H7 (cell line): ENCODE data around the gene IGSF8. TPM values are rescaled to one million over a fixed set of nuclear protein-coding genes. Genes with fewer than 3 reads are reported as not detected.
"Not testable (repeated sequence)": the region's sequence is repeated elsewhere in the genome, so short reads cannot be mapped to it uniquely, and the experiment has no call there.

Experiments
- DNase-seq: peaks from one replicate; pipeline ENCODE4 v3.0.0; 2012
- H3K27me3 ChIP-seq: 2 replicates; pipeline ENCODE4 v1.6.0; 2011; ENCODE audit warnings: mild to moderate bottlenecking, low read length; ENCODE audit not compliant: control insufficient read depth, insufficient read depth
- H3K36me3 ChIP-seq: replicated peaks from 2 replicates; pipeline ENCODE4 v1.5.1; 2011; ENCODE audit warnings: low read length; ENCODE audit not compliant: control insufficient read depth, insufficient read depth
- H3K4me3 ChIP-seq: 2 replicates; pipeline ENCODE4 v1.5.1; 2011; ENCODE audit warnings: low read depth, mild to moderate bottlenecking, control low read depth, low read length, moderate library complexity; ENCODE audit not compliant: insufficient read depth
- total RNA-seq: library from RNA; depleted of rRNA; stranded (reverse); fragments of >200 nt; shearing (Covaris generic); gene quantifications from 2 replicates; pipeline ENCODE4 v1.2.3, GENCODE V29; 2014

IGSF8 gene
- total RNA-seq, 1 experiment from 2014 or later = 89.5 TPM

DNA sequence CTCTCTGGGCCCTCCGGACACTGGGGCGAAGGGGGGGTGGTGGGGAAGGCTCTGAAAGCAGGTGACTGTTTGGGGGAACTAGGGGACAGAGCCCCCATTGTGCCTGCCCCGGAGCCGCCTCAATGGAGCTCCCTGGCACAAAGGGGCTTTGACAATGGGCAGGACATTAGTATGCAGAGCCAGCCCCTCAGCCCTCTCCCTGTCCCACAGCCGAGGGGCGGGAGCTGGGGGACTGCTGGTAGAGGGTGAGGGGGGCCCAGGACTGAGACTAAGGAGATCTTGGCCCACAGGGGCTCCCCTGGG, 36.2 kb downstream of the IGSF8 start:
- Histone ChIP-seq H3K27me3 (peaks cover 12% of the 10 kb centered on the region; the same call in 1 of the 2 replicates), H3K36me3 (no peaks in the 10 kb centered on the region), H3K4me3 (no peak overlapping the region)
- peak; percentile 72 for DNase-seq

DNA sequence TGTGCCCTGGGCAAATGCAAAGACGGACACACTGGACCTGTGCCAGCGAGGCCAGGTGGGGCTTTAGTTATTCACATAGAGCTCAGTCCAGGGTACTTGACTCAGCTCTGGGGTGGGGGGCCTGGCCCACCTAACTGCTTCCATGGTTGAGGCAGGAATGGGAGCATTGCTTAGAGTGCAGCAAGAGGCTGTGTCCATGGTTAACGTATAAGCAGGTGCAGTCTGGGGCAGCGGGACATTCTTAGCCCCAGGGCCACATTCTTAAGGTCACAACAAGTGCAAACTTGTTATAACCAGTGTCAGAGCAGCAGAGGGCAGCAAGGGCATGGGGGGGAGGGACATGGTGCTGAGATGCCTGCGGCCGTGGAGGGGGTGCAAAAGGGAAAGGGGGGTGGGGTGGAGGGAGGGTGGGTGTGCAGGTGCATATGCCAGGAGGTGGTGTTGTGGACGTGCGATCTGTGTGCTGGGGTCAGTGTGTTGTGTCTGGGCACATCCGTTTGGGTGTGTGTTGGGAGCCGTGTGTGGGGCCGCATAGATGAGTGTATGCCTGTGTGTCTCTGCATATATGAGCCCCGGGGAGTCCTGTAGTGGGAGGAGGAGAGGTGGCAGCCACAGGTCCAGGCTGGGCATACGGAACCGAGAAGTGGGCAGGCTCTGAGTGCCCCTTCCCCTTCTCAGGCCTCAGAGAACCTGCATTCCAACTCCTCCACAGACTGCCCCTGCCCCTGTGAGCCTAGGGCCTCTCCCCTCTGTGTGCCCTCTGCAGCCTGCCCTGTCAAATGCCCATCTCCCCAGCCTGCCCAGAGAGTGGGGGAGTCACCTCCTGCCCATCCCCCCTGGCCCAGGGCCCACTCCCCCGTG, 36.8 kb downstream of the IGSF8 start:
- H3K4me3 ChIP-seq = no peak overlapping the region
- no peaks in the 10 kb centered on the region for H3K36me3 ChIP-seq
- peaks cover 8% of the 10 kb centered on the region; the same call in 1 of the 2 replicates for H3K27me3 ChIP-seq
- DNase-seq = peak; percentile 80

DNA sequence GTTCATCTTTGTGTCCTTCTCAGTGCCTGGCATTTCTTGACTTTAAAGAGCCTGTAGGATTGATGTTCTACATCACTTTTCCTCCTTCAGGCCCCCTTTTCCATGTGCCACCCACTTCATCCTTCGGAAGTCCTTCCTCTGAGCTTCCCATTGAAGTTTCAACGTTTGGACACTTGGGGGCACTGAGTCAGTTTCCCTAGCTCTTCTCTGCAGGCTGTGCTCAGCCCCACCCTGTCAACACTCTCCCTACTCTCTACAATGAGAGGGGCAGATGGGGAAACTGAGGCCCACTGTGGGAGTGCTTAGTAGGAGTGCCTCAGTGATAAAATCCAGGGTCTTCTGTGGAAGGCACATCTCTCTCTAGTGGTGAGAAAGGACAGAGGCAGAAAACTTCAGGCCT, 40.3 kb downstream of the IGSF8 start:
- Histone ChIP-seq H3K27me3 (peaks cover 16% of the 10 kb centered on the region; the same call in 1 of the 2 replicates), H3K36me3 (no peaks in the 10 kb centered on the region), H3K4me3 (no peak overlapping the region)
- peak; percentile 53 for DNase-seq

DNA sequence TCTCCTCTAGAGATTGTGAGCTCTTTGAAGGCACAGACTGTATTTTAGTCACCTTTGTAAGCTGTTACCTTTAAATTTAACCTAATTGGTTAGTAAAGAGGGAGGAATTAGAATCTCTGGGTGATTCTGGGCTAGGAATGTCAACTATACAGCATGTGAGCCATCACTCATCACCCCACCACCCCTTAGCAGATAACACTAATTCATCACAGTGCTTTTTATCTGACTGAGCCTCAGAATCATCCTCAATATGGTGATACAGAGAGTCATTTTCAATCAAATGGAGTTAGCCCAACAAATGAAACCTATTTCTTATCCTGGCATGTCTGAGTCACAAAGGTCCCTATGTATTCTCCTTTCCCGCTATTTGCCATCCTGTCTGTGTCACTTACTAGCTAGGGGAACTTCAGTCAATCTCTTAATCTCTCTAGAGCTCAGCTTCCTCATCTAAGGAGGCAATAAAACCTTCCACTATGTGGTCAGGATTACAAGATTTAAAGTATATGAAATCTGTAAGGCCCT, 41.7 kb downstream of the IGSF8 start:
- Histone ChIP-seq H3K27me3 (peaks cover 22% of the 10 kb centered on the region; the same call in 1 of the 2 replicates), H3K4me3 (no peak overlapping the region), H3K36me3 (no peaks in the 10 kb centered on the region)
- DNase-seq = no peak

DNA sequence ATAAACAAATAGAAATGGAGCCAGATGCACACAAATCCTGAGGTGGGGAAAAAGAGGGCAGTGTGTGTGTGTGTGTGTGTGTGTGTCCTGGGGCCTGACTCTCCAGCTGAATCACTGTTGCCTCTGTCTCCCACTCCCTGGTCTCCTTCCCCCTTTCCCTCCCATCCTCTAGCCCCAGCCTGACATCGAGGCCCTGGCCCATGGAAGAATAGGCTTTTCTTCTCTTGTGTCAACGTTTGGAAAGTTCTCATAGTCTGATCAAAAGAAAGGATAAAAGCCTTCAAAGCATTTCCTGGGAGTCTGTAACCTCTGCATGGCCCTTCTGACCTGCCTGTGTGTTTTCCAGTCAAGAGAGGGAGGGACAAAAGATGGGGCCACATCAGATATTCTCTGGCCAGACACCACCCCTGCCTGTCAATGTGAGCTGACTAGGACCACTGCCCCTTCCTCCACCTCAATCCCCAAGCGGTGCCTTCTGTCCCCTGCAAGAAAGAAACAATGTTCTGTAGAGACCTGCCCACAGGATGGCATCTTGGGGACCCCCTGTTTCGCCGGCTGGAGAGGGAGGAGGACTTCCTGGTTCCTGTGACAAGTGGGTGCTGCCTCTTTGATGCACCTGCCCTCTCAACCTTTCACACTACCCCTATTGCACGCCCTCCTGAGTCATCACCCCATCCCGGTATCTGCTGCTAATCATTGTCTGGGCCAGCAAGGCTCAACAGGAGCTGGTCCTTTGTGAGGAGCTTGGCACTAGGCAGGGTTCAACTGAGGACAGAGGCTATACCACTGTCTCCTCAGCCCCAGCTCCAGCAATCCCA, 44.7 kb downstream of the IGSF8 start:
- Histone ChIP-seq H3K4me3 (no peak overlapping the region), H3K27me3 (peaks cover 20% of the 10 kb centered on the region; the same call in 1 of the 2 replicates), H3K36me3 (no peaks in the 10 kb centered on the region)
- DNase-seq = no peak

- no peaks in the 10 kb centered on the region for H3K36me3 ChIP-seq
- H3K4me3 ChIP-seq = no peak overlapping the region
- H3K27me3 ChIP-seq = peaks cover 20% of the 10 kb centered on the region; the same call in 1 of the 2 replicates
- no peak for DNase-seq
Measured at GRCh38 chr1:160052936-160053335, 45.5 kb downstream of the IGSF8 start.

- Histone ChIP-seq H3K36me3 (no peaks in the 10 kb centered on the region), H3K4me3 (no peak overlapping the region), H3K27me3 (peaks cover 26% of the 10 kb centered on the region; the same call in 1 of the 2 replicates)
- DNase-seq = no peak
Measured at GRCh38 chr1:160050619-160051018, 47.8 kb downstream of the IGSF8 start.

GRCh38 chr1:160050182-160050581, 48.2 kb downstream of the IGSF8 start:
- not testable (repeated sequence) for H3K4me3 ChIP-seq, H3K36me3 ChIP-seq, DNase-seq
- peaks cover 27% of the 10 kb centered on the region; the same call in 1 of the 2 replicates for H3K27me3 ChIP-seq

DNA sequence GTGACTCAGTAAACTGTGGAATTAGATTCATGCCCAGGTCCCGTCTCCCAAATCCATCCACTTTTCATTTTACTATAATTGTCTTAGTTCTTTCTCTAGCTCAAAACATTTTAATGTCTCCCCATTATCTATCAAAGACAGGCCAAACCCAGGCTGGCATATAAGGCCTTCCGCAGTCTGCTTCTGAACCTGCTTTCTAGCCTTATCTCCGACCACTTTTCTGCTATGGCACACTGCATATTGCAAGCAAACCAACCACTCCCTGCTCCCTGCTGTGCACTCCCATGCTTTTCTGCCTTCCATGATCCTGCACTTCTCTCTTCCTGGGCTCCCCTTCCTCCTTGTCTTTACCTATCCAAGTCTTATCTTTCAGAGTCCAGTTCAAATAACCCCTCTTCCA, 49.3 kb downstream of the IGSF8 start:
- peaks cover 26% of the 10 kb centered on the region; the same call in 1 of the 2 replicates for H3K27me3 ChIP-seq
- no peak for DNase-seq
- H3K4me3 ChIP-seq = no peak overlapping the region
- H3K36me3 ChIP-seq = no peaks in the 10 kb centered on the region

DNA sequence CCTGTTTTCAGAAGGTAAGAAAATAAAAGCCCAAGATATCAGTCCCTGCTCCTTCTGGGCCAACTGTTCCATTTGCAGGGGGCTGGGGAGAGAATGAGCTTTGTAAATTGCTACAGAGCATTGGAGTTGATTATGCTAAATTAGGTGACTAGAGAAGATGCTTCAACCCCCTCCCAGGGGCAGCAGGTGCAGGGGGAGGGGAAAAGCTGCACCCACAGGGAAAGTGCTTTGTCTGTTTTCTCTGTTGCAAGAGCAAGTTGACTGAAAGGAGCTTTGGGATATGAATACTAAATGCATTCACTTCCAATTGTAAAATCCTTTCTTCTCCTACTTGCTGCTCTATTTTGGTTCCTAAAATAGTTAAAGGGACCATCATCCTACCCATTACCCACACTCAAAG, 50.1 kb downstream of the IGSF8 start:
- Histone ChIP-seq H3K27me3 (peaks cover 21% of the 10 kb centered on the region; the same call in 1 of the 2 replicates), H3K36me3 (no peaks in the 10 kb centered on the region), H3K4me3 (no peak overlapping the region)
- peak; percentile 57 for DNase-seq

GRCh38 chr1:160047111-160047991, 51.1 kb downstream of the IGSF8 start:
- H3K27me3 ChIP-seq = peaks cover 16% of the 10 kb centered on the region; the same call in 1 of the 2 replicates
- no peaks in the 10 kb centered on the region for H3K36me3 ChIP-seq
- no peak overlapping the region for H3K4me3 ChIP-seq
- no peak for DNase-seq

DNA sequence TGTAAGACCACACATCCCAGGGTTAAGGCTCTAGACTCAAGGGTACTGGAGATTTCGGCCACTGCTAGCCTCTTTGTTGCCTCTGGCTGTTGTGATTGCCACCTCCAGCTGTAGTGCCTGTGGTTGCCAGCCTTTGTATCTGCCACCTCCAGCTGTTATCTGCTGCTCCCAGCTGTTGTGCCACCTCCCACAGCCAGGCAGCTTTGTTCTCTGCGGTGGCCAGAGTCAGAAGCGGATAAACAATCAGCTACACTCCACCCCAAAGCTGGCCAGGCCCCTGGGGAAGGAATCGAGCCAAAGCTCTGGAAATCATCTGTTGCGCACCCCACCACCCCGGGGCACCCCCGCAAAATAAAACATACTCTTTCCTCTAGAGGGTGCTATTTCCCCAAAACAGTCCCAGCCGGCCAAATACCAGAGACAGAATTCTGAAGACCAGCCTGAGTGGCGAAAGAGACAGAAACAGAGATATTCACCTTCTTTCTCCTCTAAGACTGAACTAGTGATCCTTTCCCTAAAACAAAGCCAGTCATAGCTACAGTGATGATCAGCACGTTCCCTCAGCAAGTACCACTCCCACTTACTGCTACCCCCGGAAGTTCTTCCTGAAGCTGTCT, 51.8 kb downstream of the IGSF8 start:
- DNase-seq = peak; percentile 86
- Histone ChIP-seq H3K36me3 (no peaks in the 10 kb centered on the region), H3K4me3 (no peak overlapping the region), H3K27me3 (peaks cover 13% of the 10 kb centered on the region; the same call in 1 of the 2 replicates)

DNA sequence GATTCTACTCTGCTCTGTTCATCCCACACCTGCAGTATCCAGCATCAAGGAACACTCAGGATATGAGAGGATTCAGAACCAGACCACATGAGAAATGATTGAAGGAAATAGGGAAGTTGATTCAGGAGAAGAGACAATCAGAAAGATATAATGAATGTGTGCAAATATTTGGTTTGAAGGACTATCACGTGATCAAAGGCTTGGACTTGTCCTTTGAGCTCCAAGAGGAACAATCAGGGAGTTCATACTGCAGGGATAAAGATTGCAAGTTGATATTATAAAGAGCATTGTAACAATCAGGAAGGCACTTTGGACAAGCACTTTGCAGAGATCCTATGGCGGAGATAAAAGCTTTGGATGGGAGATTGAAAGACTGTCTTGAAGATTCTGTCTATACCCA, 52.8 kb downstream of the IGSF8 start:
- DNase-seq = no peak
- H3K27me3 ChIP-seq = peaks cover 13% of the 10 kb centered on the region; the same call in 1 of the 2 replicates
- no peaks in the 10 kb centered on the region for H3K36me3 ChIP-seq
- H3K4me3 ChIP-seq = no peak overlapping the region
